B cell (primary cell): Measurements from ENCODE around the gene ALOX5AP. TPM values are rescaled to one million over a fixed set of nuclear protein-coding genes. Genes with fewer than 3 reads are reported as not detected.

ENCODE experiments used
- ATAC-seq: fragments of 200-7000 bp; cut with Tn5 transposase; one replicate; pipeline ENCODE4 v1.10.0; 2021; ENCODE audit warnings: low read depth, mild to moderate bottlenecking, moderate number of reproducible peaks, moderate library complexity
- CTCF ChIA-PET: fragments of 350-600 bp; sonication (Branson Sonifier 250); formaldehyde crosslinking; loops from one replicate; lab custom pipeline; 2021; ENCODE audit warnings: antibody characterized with exemption, inconsistent platforms; lab: Charles Lee
- POLR2A ChIA-PET: fragments of 350-600 bp; sonication (Branson Sonifier 250); formaldehyde crosslinking; loops from one replicate; lab custom pipeline; 2021; ENCODE audit warnings: antibody characterized with exemption; lab: Charles Lee
- DNase-seq: peaks from one replicate; pipeline ENCODE4 v3.0.0; 2013
- H2AFZ ChIP-seq: 2 replicates; pipeline ENCODE4 v1.6.1; 2012; ENCODE audit warnings: mild to moderate bottlenecking, low read depth, low read length; ENCODE audit not compliant: insufficient read depth, poor library complexity, severe bottlenecking
- H3K27ac ChIP-seq, 2 donors: 1 replicate in 1 of 2; 2 replicates in 1 of 2; pipeline ENCODE4 v1.5.1; 2012 to 2013; ENCODE audit warnings: low read length in 2 of 2, mild to moderate bottlenecking in 2 of 2, moderate library complexity in 1 of 2
- H3K27me3 ChIP-seq, 4 experiments: fragments of 200-600 bp in 1 of 4; sonication (generic) in 1 of 4; replicated peaks in 1 of 4; 1 replicate in 2 of 4; 2 replicates in 2 of 4; pipeline versions ENCODE4 v1.6.1 to v1.7.0; 2013 to 2016; ENCODE audit warnings: low read length in 3 of 4, mild to moderate bottlenecking in 2 of 4, mixed read lengths in 1 of 4, moderate library complexity in 1 of 4; ENCODE audit not compliant: insufficient read depth in 4 of 4, control insufficient read depth in 3 of 4; ENCODE audit errors: control extremely low read depth in 1 of 4
- H3K36me3 ChIP-seq, 2 experiments: replicated peaks in 1 of 2; 1 replicate in 1 of 2; 2 replicates in 1 of 2; pipeline versions ENCODE4 v1.6.1 to v1.7.1; 2013; ENCODE audit warnings: low read length in 1 of 2; ENCODE audit not compliant: insufficient read depth in 2 of 2, control insufficient read depth in 1 of 2; ENCODE audit errors: control extremely low read depth in 1 of 2, extremely low read depth in 1 of 2
- H3K4me1 ChIP-seq, 2 donors: fragments of 200-600 bp in 1 of 2; sonication (generic) in 1 of 2; 1 replicate in 1 of 2; 2 replicates in 1 of 2; pipeline versions ENCODE4 v1.5.1 to v1.6.1; 2013 to 2017; ENCODE audit warnings: low read length in 2 of 2; ENCODE audit not compliant: control insufficient read depth in 2 of 2, insufficient read depth in 2 of 2
- H3K4me2 ChIP-seq: replicated peaks from 2 replicates; pipeline ENCODE3; 2012; ENCODE audit warnings: mild to moderate bottlenecking, low read depth, low read length; ENCODE audit not compliant: poor library complexity, severe bottlenecking
- H3K4me3 ChIP-seq, 5 experiments: fragments of 200-600 bp in 1 of 5; sonication (generic) in 1 of 5; 1 replicate in 3 of 5; 2 replicates in 2 of 5; pipeline versions ENCODE4 v1.5.1 to v1.7.0; 2011 to 2016; ENCODE audit warnings: low read length in 4 of 5, mild to moderate bottlenecking in 4 of 5, low read depth in 2 of 5, control low read depth in 1 of 5, moderate library complexity in 1 of 5; ENCODE audit not compliant: insufficient read depth in 1 of 5; ENCODE audit errors: control extremely low read depth in 1 of 5, extremely low read depth in 1 of 5
- H3K79me2 ChIP-seq: fragments of 200-600 bp; sonication (generic); one replicate; pipeline ENCODE4 v1.6.0; 2016; ENCODE audit warnings: low read length; ENCODE audit not compliant: control insufficient read depth, insufficient read depth
- H3K9ac ChIP-seq: fragments of 200-600 bp; sonication (generic); 2 replicates; pipeline ENCODE4 v1.6.1; 2017; ENCODE audit warnings: mild to moderate bottlenecking, low read length, moderate library complexity
- H3K9me3 ChIP-seq, 3 donors: one replicate each; pipeline versions ENCODE4 v1.6.1 to v1.7.1; 2013; ENCODE audit warnings: low read length in 2 of 3; ENCODE audit not compliant: control insufficient read depth in 2 of 3, insufficient read depth in 1 of 3; ENCODE audit errors: control extremely low read depth in 1 of 3
- H4K20me1 ChIP-seq: 2 replicates; pipeline ENCODE4 v1.6.0; 2012; ENCODE audit warnings: mild to moderate bottlenecking, low read length; ENCODE audit not compliant: insufficient read depth, control insufficient read depth, poor library complexity, severe bottlenecking
- H3K27ac Mint-ChIP-seq: one replicate; pipeline ENCODE4 v1.8.0; 2021; ENCODE audit warnings: mixed read lengths
- H3K27me3 Mint-ChIP-seq: one replicate; pipeline ENCODE4 v1.8.0; 2021; ENCODE audit warnings: mixed read lengths
- H3K4me1 Mint-ChIP-seq: one replicate; pipeline ENCODE4 v1.8.0; 2021; ENCODE audit warnings: mixed read lengths
- H3K4me3 Mint-ChIP-seq: one replicate; pipeline ENCODE4 v1.8.0; 2021; ENCODE audit warnings: mixed read lengths
- H3K9me3 Mint-ChIP-seq: one replicate; pipeline ENCODE4 v1.8.0; 2022; ENCODE audit warnings: mixed read lengths; ENCODE audit not compliant: insufficient read depth
- CTCF ChIP-seq: fragments of 200-600 bp; IDR thresholded peaks from one replicate; pipeline ENCODE4 v1.8.0; 2022; ENCODE audit warnings: antibody characterized with exemption, mild to moderate bottlenecking
- EZH2 ChIP-seq: IDR thresholded peaks from 2 replicates; pipeline ENCODE4 v1.6.1; 2012; ENCODE audit warnings: borderline replicate concordance, low read depth, mild to moderate bottlenecking, moderate library complexity, low read length; ENCODE audit not compliant: insufficient read depth, poor library complexity, severe bottlenecking
- WGBS: methylation state at CpG from one replicate; pipeline ENCODE4 v1.1.5; 2013; ENCODE audit warnings: missing lambda C conversion rate; ENCODE audit not compliant: insufficient coverage; 5-methylcytosine and 5-hydroxymethylcytosine counted together
- intact Hi-C: fragments of 100-400 bp; cut with micrococcal nuclease; formaldehyde crosslinking; loops from one replicate; pipeline ENCODE4 v1.10.0; 2022
- polyA plus RNA-seq: library from polyadenylated mRNA; depleted of rRNA; stranded (reverse); fragments of >200 nt; gene quantifications from 2 replicates; pipeline ENCODE4 v1.2.3, GENCODE V29; 2012
- total RNA-seq, 2 donors: library from RNA; stranded (reverse); fragments of 120-200 nt in 1 of 2; gene quantifications; 1 replicate in 1 of 2; 2 replicates in 1 of 2; pipeline versions ENCODE4 v1.2.3 to v1.2.4, GENCODE V29; 2013 to 2022

Gene ALOX5AP
- total and polyA plus RNA-seq, 2 donors (not counting 1 experiment from before 2014, with no cell fraction given) = 81.4 to 87.5 TPM

GRCh38 chr13:30726192-30726591 is 9.2 kb upstream of the ALOX5AP start:
- no peaks in the 10 kb centered on the region for H3K27me3 ChIP-seq
- peaks cover 15 to 16% of the 10 kb centered on the region in 2 donors for H3K4me1 ChIP-seq
- intact Hi-C loops = no loop called here
- H4K20me1 ChIP-seq = no peaks in the 10 kb centered on the region
- POLR2A ChIA-PET = interaction anchor here (0.6 kb wide), 1 partner anchor 160 kb away, joined by 5 read pairs; no protein-coding TSS in a partner anchor
- no peak for DNase-seq
- no peak overlapping the region for H3K4me3 ChIP-seq
- H3K36me3 ChIP-seq = no peaks in the 10 kb centered on the region
- H3K9ac ChIP-seq = no peak overlapping the region
- TF ChIP-seq CTCF = no peak
- no peak for TF ChIP-seq EZH2
- H3K9me3 ChIP-seq = no peaks in the 10 kb centered on the region
- Mint-ChIP-seq H3K4me3 (no peak overlapping the region), H3K9me3 (peaks cover 2% of the 10 kb centered on the region), H3K27me3 (no peaks in the 10 kb centered on the region), H3K27ac (no peak overlapping the region), H3K4me1 (peaks cover 16% of the 10 kb centered on the region)
- no CpG with 5 or more reads among the region's 1 CpG for WGBS
- H3K27ac ChIP-seq = no peak overlapping the region
- H3K4me2 ChIP-seq = no peak overlapping the region
- CTCF ChIA-PET = interaction anchor here (1.4 kb wide), 1 partner anchor 9 kb away, joined by 3 read pairs; the partner anchor contains the start of gene ALOX5AP
- no peak for ATAC-seq
- no peaks in the 10 kb centered on the region for H3K79me2 ChIP-seq
- H2AFZ ChIP-seq = no peak overlapping the region

DNA sequence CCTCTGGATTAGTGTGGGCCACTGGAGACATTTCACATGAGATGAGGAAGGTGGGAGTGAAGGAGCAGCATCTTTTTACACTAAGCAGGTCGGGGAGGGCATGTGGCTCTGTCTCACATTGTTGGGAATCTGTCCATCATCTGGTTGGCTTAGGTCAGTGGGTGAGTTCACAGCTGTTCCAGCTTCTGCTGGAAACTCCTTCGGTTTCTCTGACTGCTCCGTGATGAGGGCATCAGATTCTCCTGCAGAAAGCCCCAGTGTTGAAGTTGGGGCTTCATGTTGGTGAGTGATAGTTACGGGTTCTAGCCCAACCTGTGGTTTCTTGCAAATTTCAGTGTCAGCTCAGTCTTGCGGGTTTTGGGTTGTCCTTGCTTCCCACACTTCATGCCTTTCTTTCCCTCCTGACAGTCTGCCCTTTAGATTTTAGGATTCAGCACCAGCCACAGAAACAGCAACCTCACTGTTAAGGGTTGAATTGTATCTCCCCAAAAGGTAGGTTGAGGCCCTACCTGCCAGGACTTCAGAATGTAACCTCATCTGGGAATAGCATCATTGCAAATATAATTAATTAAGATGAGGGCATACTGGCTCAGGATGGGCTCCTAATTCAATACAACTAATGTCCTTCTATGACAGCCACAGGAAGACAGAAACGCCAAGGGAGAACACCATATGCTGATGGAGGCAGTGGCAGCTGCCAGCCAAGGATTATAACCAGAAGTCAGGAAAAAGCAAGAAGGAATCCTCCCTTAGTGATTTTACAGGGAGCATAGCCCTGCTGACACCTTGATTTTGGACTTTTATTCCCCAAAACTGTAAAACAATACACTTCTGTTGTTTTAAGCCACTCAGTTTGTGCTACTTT is 7.6 kb upstream of the ALOX5AP start:
- no peaks in the 10 kb centered on the region for H3K9me3 ChIP-seq
- DNase-seq (no peak), ATAC-seq (no peak)
- Mint-ChIP-seq H3K4me1 (peaks cover 3% of the 10 kb centered on the region), H3K4me3 (no peak overlapping the region), H3K27ac (no peak overlapping the region), H3K27me3 (no peaks in the 10 kb centered on the region), H3K9me3 (peaks cover 2% of the 10 kb centered on the region)
- TF ChIP-seq EZH2 (no peak), CTCF (no peak)
- no peak overlapping the region for H2AFZ ChIP-seq
- H3K9ac ChIP-seq = no peak overlapping the region
- WGBS = 92% methylated on average over 6 of the region's 6 CpGs
- no peak overlapping the region for H3K4me3 ChIP-seq
- ChIA-PET CTCF (interaction anchor here (0.9 kb wide), 1 partner anchor 24 kb away, joined by 3 read pairs; no protein-coding TSS in a partner anchor), POLR2A (no interaction called here)
- H3K4me1 ChIP-seq = peaks cover 0 to under 1% of the 10 kb centered on the region in 2 donors
- H3K27ac ChIP-seq = no peak overlapping the region
- intact Hi-C loops = no loop called here
- H3K36me3 ChIP-seq = no peaks in the 10 kb centered on the region
- H3K27me3 ChIP-seq = no peaks in the 10 kb centered on the region
- H4K20me1 ChIP-seq = no peaks in the 10 kb centered on the region
- H3K79me2 ChIP-seq = no peaks in the 10 kb centered on the region
- H3K4me2 ChIP-seq = no peak overlapping the region
